Activated T-helper 17 cell treated with anti-CD3 and anti-CD28 coated beads, Interleukin-2, amount 50 U/mL, for 72 hours (primary cell): ENCODE data around the gene CHD5. TPM values are rescaled to one million over a fixed set of nuclear protein-coding genes. Genes with fewer than 3 reads are reported as not detected.
"Not testable (repeated sequence)": the region's sequence is repeated elsewhere in the genome, so short reads cannot be mapped to it uniquely, and the experiment has no call there.

ENCODE experiments used
- ATAC-seq: fragments of 150-1000 bp; cut with Tn5 transposase; replicated peaks from 2 replicates; pipeline ENCODE4 v1.10.0; 2021; ENCODE audit warnings: mild to moderate bottlenecking, moderate library complexity
- H3K27ac Mint-ChIP-seq: one replicate; pipeline ENCODE4 v1.8.0; 2022; ENCODE audit warnings: mixed read lengths
- H3K27me3 Mint-ChIP-seq: one replicate; pipeline ENCODE4 v1.8.0; 2022; ENCODE audit warnings: mixed read lengths
- H3K36me3 Mint-ChIP-seq: one replicate; pipeline ENCODE4 v1.8.0; 2022; ENCODE audit warnings: low read depth, mild to moderate bottlenecking, mixed read lengths
- H3K4me1 Mint-ChIP-seq: one replicate; pipeline ENCODE4 v1.8.0; 2022; ENCODE audit warnings: mixed read lengths
- H3K4me3 Mint-ChIP-seq: one replicate; pipeline ENCODE4 v1.8.0; 2022; ENCODE audit warnings: mild to moderate bottlenecking, mixed read lengths
- H3K9me3 Mint-ChIP-seq: one replicate; pipeline ENCODE4 v1.8.0; 2022; ENCODE audit warnings: mixed read lengths
- total RNA-seq, 2 donors: library from RNA; stranded (reverse); gene quantifications; one replicate each; pipeline ENCODE4 v1.2.3, GENCODE V29; 2022

CHD5 gene
- total RNA-seq, 2 donors from 2014 or later, result 0.43 to 1.2 TPM

GRCh38 chr1:6072774-6073479 lies 107.2 kb downstream of the CHD5 start:
- no peaks in the 10 kb centered on the region for H3K27me3 Mint-ChIP-seq
- H3K9me3 Mint-ChIP-seq, result no peaks in the 10 kb centered on the region
- peaks cover 83% of the 10 kb centered on the region for H3K36me3 Mint-ChIP-seq
- H3K4me1 Mint-ChIP-seq, result peaks cover under 1% of the 10 kb centered on the region
- no peak for ATAC-seq
- H3K27ac Mint-ChIP-seq, result no peak overlapping the region
- H3K4me3 Mint-ChIP-seq, result no peak overlapping the region

GRCh38 chr1:6071219-6071618 lies 108.9 kb downstream of the CHD5 start:
- H3K4me1 Mint-ChIP-seq, result no peaks in the 10 kb centered on the region
- no peaks in the 10 kb centered on the region for H3K9me3 Mint-ChIP-seq
- no peaks in the 10 kb centered on the region for H3K27me3 Mint-ChIP-seq
- peaks cover 81% of the 10 kb centered on the region for H3K36me3 Mint-ChIP-seq
- no peak overlapping the region for H3K4me3 Mint-ChIP-seq
- no peak for ATAC-seq
- no peak overlapping the region for H3K27ac Mint-ChIP-seq

DNA sequence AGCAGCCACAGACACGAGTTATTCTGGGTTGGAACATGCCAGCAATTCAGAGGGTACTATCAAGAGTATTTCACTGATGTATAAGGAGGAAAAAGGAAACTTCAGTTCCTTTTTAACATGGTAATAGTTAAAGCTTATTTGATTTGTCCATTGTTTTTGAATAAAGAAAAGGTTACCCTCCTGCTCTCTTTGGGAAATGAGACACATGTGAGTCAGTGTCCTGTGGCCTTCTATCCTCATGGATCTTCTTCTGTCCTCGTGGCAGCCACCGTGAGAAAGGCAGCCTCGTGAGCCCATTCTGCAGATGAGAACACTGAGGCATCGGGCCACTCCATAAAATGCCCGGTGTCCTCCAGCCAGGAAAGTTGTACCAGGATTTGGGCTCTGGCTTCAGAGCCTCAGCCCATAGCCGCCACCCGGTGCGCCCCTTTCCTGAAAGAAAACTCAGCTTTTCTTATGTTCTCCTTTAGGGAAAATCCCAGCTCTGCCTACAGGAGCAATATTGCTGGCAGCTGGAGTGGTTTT lies 109.6 kb downstream of the CHD5 start:
- Mint-ChIP-seq H3K4me1 (no peaks in the 10 kb centered on the region), H3K27ac (peak overlapping the region; percentile 10), H3K27me3 (no peaks in the 10 kb centered on the region), H3K36me3 (peaks cover 81% of the 10 kb centered on the region), H3K9me3 (no peaks in the 10 kb centered on the region), H3K4me3 (no peak overlapping the region)
- ATAC-seq, result no peak

DNA sequence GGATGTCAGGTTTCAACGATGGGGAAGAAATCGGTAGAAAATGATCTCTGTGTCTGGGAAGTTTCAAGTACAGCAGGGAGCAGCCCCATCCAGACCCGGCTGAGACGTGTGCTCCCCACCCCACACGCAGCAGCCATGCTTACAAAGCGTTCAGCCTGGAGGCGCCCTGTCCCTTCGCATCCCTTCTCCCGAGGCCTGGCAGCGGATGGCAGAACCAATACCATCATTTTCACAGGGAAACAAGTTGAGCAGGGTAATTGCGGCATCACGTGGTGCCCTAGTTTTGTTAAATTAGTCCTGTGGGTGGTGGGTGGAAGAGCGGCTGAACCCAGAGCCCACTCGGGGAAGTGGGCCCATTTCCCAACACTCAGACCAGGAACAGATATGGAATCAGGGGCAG lies 110.5 kb downstream of the CHD5 start:
- no peak for ATAC-seq
- no peak overlapping the region for H3K27ac Mint-ChIP-seq
- H3K36me3 Mint-ChIP-seq, result peaks cover 81% of the 10 kb centered on the region
- no peak overlapping the region for H3K4me3 Mint-ChIP-seq
- H3K4me1 Mint-ChIP-seq, result no peaks in the 10 kb centered on the region
- H3K27me3 Mint-ChIP-seq, result no peaks in the 10 kb centered on the region
- no peaks in the 10 kb centered on the region for H3K9me3 Mint-ChIP-seq

DNA sequence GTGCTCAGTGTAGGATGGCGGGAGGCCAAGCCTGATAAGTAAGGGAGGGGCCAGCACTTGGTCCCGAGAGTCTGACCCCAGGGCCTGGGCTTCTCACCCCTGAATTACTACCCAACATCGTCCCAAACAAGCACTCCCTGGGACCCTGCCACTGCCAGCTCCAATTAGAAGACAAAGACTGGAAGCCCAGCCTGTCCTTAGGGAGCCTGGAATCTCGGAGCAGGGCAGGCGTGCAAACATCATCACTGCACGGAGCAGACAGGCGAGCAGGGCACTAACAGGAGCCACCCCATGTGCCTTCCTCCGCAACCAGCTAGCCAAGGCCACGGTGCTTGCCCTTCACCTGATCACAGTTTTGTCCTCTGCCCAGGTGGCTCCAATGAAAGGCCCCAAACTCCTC lies 111.2 kb downstream of the CHD5 start:
- Mint-ChIP-seq H3K4me1 (peaks cover 3% of the 10 kb centered on the region), H3K4me3 (no peak overlapping the region), H3K27me3 (no peaks in the 10 kb centered on the region), H3K36me3 (peaks cover 81% of the 10 kb centered on the region), H3K9me3 (no peaks in the 10 kb centered on the region), H3K27ac (no peak overlapping the region)
- ATAC-seq, result no peak

- H3K36me3 Mint-ChIP-seq, result peaks cover 80% of the 10 kb centered on the region
- ATAC-seq, result no peak
- H3K4me3 Mint-ChIP-seq, result no peak overlapping the region
- no peaks in the 10 kb centered on the region for H3K9me3 Mint-ChIP-seq
- H3K4me1 Mint-ChIP-seq, result peaks cover 7% of the 10 kb centered on the region
- H3K27ac Mint-ChIP-seq, result no peak overlapping the region
- H3K27me3 Mint-ChIP-seq, result no peaks in the 10 kb centered on the region
Observed at GRCh38 chr1:6068073-6068472, 112.0 kb downstream of the CHD5 start.

- no peak overlapping the region for H3K4me3 Mint-ChIP-seq
- peak overlapping the region; percentile 25 for H3K27ac Mint-ChIP-seq
- no peaks in the 10 kb centered on the region for H3K27me3 Mint-ChIP-seq
- H3K4me1 Mint-ChIP-seq, result peaks cover 11% of the 10 kb centered on the region
- no peaks in the 10 kb centered on the region for H3K9me3 Mint-ChIP-seq
- ATAC-seq, result no peak
- H3K36me3 Mint-ChIP-seq, result peaks cover 83% of the 10 kb centered on the region
Observed at GRCh38 chr1:6066680-6067079, 113.4 kb downstream of the CHD5 start.

DNA sequence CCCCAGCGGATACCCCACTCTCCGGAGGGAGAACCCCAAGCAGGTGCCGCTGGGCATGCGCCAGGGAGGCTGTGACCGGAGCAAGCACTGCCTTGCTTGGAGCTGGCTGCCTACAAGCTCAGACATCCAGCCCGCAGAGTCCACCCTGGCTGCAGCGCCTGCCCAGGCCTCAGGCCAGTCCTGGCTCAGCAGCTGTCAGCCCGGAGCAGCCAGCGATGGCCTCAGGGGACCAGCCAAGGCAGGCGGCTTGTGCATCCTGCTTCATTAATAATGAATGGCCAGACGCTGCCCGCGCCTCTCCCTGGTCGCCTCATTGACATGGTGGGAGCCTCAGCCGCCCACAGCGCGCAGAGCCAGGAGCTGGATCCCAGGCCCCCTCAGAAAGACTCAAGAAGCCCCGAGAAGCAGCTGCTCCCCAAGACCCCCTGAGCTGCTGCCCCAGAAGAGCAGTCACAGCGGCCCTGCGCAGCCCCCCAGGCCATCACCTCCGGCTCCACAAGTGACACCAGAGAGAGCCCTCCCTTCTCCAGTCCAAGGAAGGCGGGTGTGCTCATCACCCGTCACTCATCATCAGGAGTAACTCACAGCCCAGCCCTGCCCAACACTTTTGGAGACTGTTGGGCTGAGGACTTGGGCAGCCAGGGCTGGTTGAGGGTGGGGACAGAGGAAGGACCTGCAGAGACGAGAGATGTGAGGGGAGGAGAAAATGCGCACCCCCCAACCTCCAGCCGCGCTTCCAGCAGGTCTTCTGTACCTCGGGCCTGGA lies 114.8 kb downstream of the CHD5 start:
- H3K36me3 Mint-ChIP-seq, result peaks cover 77% of the 10 kb centered on the region
- ATAC-seq, result no peak
- no peaks in the 10 kb centered on the region for H3K9me3 Mint-ChIP-seq
- H3K4me3 Mint-ChIP-seq, result no peak overlapping the region
- no peaks in the 10 kb centered on the region for H3K27me3 Mint-ChIP-seq
- H3K4me1 Mint-ChIP-seq, result peaks cover 11% of the 10 kb centered on the region
- no peak overlapping the region for H3K27ac Mint-ChIP-seq

DNA sequence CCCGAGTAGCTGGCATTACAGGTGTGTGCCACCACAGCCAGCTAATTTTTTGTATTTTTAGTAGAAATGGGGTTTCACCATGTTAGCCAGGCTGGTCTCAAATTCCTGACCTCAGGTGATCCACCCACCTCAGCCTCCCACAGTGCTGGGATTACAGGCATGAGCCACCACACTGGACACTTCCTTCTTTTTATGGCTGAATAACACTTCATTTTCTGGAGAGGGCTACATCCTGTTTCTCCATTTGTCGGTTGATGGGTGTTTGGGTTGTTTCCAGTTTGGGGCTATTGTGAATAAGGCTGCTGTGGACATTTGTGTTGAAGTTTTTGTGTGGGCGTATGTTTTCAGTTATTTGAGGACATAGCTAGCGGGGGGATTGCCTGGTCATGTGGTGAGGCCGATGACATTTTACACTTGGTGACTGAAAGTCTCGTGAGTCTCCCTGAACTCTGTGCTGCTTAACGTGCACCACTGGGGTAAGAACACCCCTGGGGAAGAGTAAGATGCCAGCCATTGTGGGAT lies 116.5 kb downstream of the CHD5 start:
- Mint-ChIP-seq H3K36me3 (peaks cover 77% of the 10 kb centered on the region), H3K27ac (peak overlapping the region; percentile 23), H3K4me1 (peaks cover 11% of the 10 kb centered on the region)
- not testable (repeated sequence) for ATAC-seq, H3K27me3 Mint-ChIP-seq, H3K9me3 Mint-ChIP-seq, H3K4me3 Mint-ChIP-seq

DNA sequence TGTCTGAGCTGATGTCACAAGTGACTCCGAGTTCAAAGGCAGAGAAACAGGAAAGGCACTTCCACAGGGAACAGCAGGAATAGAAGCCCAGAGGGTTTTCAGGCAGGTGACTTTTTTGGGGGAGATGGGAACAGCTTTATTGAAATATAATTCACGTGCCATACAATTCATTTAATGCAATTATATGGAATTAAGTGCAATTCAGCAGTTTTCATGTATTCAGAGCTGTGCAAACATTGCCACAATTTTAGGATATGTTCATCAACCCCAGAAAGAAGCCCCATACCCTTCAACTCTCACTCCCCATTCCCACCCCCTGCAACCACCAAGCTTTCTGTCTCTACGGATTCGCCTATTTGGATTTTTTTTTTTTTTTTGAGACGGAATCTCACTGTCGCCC lies 117.5 kb downstream of the CHD5 start:
- Mint-ChIP-seq H3K36me3 (peaks cover 79% of the 10 kb centered on the region), H3K27me3 (no peaks in the 10 kb centered on the region), H3K4me3 (no peak overlapping the region), H3K9me3 (no peaks in the 10 kb centered on the region), H3K4me1 (peaks cover 11% of the 10 kb centered on the region), H3K27ac (peak overlapping the region; percentile 64)
- no peak for ATAC-seq

- H3K27ac Mint-ChIP-seq, result no peak overlapping the region
- peaks cover 18% of the 10 kb centered on the region for H3K4me1 Mint-ChIP-seq
- no peaks in the 10 kb centered on the region for H3K9me3 Mint-ChIP-seq
- H3K27me3 Mint-ChIP-seq, result no peaks in the 10 kb centered on the region
- no peak overlapping the region for H3K4me3 Mint-ChIP-seq
- ATAC-seq, result no peak
- H3K36me3 Mint-ChIP-seq, result peaks cover 74% of the 10 kb centered on the region
Observed at GRCh38 chr1:6059866-6060265, 120.3 kb downstream of the CHD5 start.

- H3K36me3 Mint-ChIP-seq, result peaks cover 75% of the 10 kb centered on the region
- no peak overlapping the region for H3K4me3 Mint-ChIP-seq
- no peak for ATAC-seq
- peak overlapping the region; percentile 5 for H3K27ac Mint-ChIP-seq
- no peaks in the 10 kb centered on the region for H3K9me3 Mint-ChIP-seq
- H3K4me1 Mint-ChIP-seq, result peaks cover 13% of the 10 kb centered on the region
- no peaks in the 10 kb centered on the region for H3K27me3 Mint-ChIP-seq
Observed at GRCh38 chr1:6057170-6057845, 122.8 kb downstream of the CHD5 start.

DNA sequence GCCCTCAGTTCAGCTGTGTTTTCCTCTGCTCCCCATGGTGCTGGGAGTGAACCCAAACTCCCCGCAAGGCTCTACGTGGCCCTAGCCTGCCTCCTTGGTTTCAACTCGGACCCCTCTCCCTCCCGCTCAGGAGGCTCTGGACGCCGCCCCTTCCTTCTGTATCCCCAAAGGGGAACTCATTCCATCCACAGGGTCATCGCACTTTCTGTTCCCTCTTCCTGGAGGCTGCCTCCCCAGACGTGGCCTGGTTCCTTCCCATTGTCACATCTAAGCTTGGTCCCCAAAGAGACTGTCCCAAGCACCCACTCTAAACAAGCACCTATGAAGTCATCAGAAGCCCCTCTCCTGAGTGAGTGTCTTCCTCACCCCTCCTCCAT lies 123.6 kb downstream of the CHD5 start:
- Mint-ChIP-seq H3K36me3 (peaks cover 75% of the 10 kb centered on the region), H3K27ac (peak overlapping the region; percentile 5), H3K27me3 (no peaks in the 10 kb centered on the region), H3K4me3 (no peak overlapping the region), H3K9me3 (no peaks in the 10 kb centered on the region), H3K4me1 (peaks cover 12% of the 10 kb centered on the region)
- no peak for ATAC-seq

GRCh38 chr1:6054596-6054995 lies 125.5 kb downstream of the CHD5 start:
- Mint-ChIP-seq H3K9me3 (no peaks in the 10 kb centered on the region), H3K27me3 (no peaks in the 10 kb centered on the region), H3K4me1 (peaks cover 17% of the 10 kb centered on the region), H3K36me3 (peaks cover 81% of the 10 kb centered on the region), H3K4me3 (no peak overlapping the region), H3K27ac (no peak overlapping the region)
- no peak for ATAC-seq
